ENCODE results near the gene PRR33.

The PRR33 gene

GRCh38 chr11:1916132-1916985, 24.7 kb upstream of the PRR33 start:
- DNase-seq (ENCODE audit: low spot score), result no peak

- no peak for DNase-seq (ENCODE audit: low spot score)
Observed at GRCh38 chr11:1915795-1916131, 24.1 kb upstream of the PRR33 start.

- DNase-seq (ENCODE audit: low spot score), result no peak
Observed at GRCh38 chr11:1913271-1914060, 21.8 kb upstream of the PRR33 start.

GRCh38 chr11:1912289-1912878, 20.7 kb upstream of the PRR33 start:
- DNase-seq (ENCODE audit: low spot score), result no peak

- no peak for DNase-seq (ENCODE audit: low spot score)
Observed at GRCh38 chr11:1909524-1909923, 17.8 kb upstream of the PRR33 start.

- DNase-seq (ENCODE audit: low spot score), result peak; percentile 56
Observed at GRCh38 chr11:1908618-1909017, 16.9 kb upstream of the PRR33 start.

- DNase-seq (ENCODE audit: low spot score), result no peak
Observed at GRCh38 chr11:1906611-1907423, 15.1 kb upstream of the PRR33 start.

- no peak for DNase-seq (ENCODE audit: low spot score)
Observed at GRCh38 chr11:1906181-1906580, 14.5 kb upstream of the PRR33 start.

GRCh38 chr11:1899686-1900085, 8.0 kb upstream of the PRR33 start:
- DNase-seq (ENCODE audit: low spot score), result no peak

GRCh38 chr11:1899090-1899489, 7.4 kb upstream of the PRR33 start:
- DNase-seq (ENCODE audit: low spot score), result no peak

- no peak for DNase-seq (ENCODE audit: low spot score)
Observed at GRCh38 chr11:1896923-1897322, 5.2 kb upstream of the PRR33 start.

GRCh38 chr11:1896468-1896867, 4.8 kb upstream of the PRR33 start:
- no peak for DNase-seq (ENCODE audit: low spot score)

GRCh38 chr11:1894759-1895158, 3.1 kb upstream of the PRR33 start:
- no peak for DNase-seq (ENCODE audit: low spot score)

GRCh38 chr11:1893581-1894359, 2.1 kb upstream of the PRR33 start:
- no peak for DNase-seq (ENCODE audit: low spot score)

- no peak for DNase-seq (ENCODE audit: low spot score)
Observed at GRCh38 chr11:1892558-1892957, 863 bp upstream of the PRR33 start.

- no peak for DNase-seq (ENCODE audit: low spot score)
Observed at GRCh38 chr11:1892116-1892515, 421 bp upstream of the PRR33 start.

- no peak for DNase-seq (ENCODE audit: low spot score)
Observed at GRCh38 chr11:1890856-1891830, 552 bp downstream of the PRR33 start.

GRCh38 chr11:1889941-1890855, 1.5 kb downstream of the PRR33 start:
- no peak for DNase-seq (ENCODE audit: low spot score)

Measured in hepatic stellate cell (primary cell).